K562 (cell line): Measurements from ENCODE around the gene NSMCE1. TPM values are rescaled to one million over a fixed set of nuclear protein-coding genes. Genes with fewer than 3 reads are reported as not detected.

Source experiments
- CEBPG ChIP-seq, 3 experiments: fragments of 200-800 bp in 1 of 3; sonication (Bioruptor generic) in 1 of 3; sonication (generic) in 1 of 3; formaldehyde crosslinking in 1 of 3; IDR thresholded peaks in 2 of 3; conservative IDR thresholded peaks in 1 of 3; 2 replicates each; pipeline versions ENCODE4 v1.6.1 to v1.8.0; 2016 to 2022; ENCODE audit warnings: missing compliant biosample characterization in 2 of 3, missing genetic modification characterization in 2 of 3, mild to moderate bottlenecking in 1 of 3, missing genetic modification reagents in 1 of 3
- ELF1 ChIP-seq: fragments of 200-800 bp; sonication (Bioruptor generic); IDR thresholded peaks from 2 replicates; pipeline ENCODE4 v1.6.1; 2016; ENCODE audit warnings: missing genetic modification characterization, missing compliant biosample characterization
- ETV6 ChIP-seq, 3 experiments: fragments of 150-350 bp in 1 of 3; sonication (generic) in 1 of 3; formaldehyde crosslinking in 1 of 3; IDR thresholded peaks; 2 replicates each; pipeline versions ENCODE4 v1.6.1 to v1.8.0; 2014 to 2022; ENCODE audit warnings: borderline replicate concordance in 2 of 3, low read depth in 2 of 3, antibody characterized with exemption in 1 of 3, low read length in 1 of 3, mild to moderate bottlenecking in 1 of 3, missing genetic modification reagents in 1 of 3
- HNRNPK ChIP-seq: fragments of 200-400 bp; formaldehyde crosslinking; IDR thresholded peaks from one replicate; pipeline ENCODE4 v1.6.1; 2018; ENCODE audit warnings: mild to moderate bottlenecking, low read depth, low read length; ENCODE audit not compliant: poor library complexity, severe bottlenecking
- MIER1 ChIP-seq: fragments of 450-650 bp; IDR thresholded peaks from 2 replicates; pipeline ENCODE4 v1.6.1; 2016; ENCODE audit warnings: antibody characterized with exemption, mild to moderate bottlenecking, low read depth
- PCBP1 ChIP-seq: fragments of 200-400 bp; formaldehyde crosslinking; IDR thresholded peaks from 2 replicates; pipeline ENCODE4 v1.6.1; 2018; ENCODE audit warnings: mild to moderate bottlenecking, low read depth, low read length; ENCODE audit not compliant: poor library complexity, severe bottlenecking
- POLR2AphosphoS2 ChIP-seq: IDR thresholded peaks from 2 replicates; pipeline ENCODE4 v1.6.1; 2012; ENCODE audit warnings: low read length, improper control_type of control experiment
- TAF1 ChIP-seq: IDR thresholded peaks from 2 replicates; pipeline ENCODE4 v1.6.1; 2011; ENCODE audit warnings: mild to moderate bottlenecking, low read length, moderate library complexity; ENCODE audit not compliant: insufficient read depth, control insufficient read depth, severe bottlenecking; ENCODE audit errors: extremely low read depth
- TEAD4 ChIP-seq, 2 experiments: sonication (generic) in 1 of 2; formaldehyde crosslinking in 1 of 2; IDR thresholded peaks; 2 replicates each; pipeline versions ENCODE4 v1.6.1 to v1.8.0; 2012 to 2022; ENCODE audit warnings: borderline replicate concordance in 1 of 2, inconsistent platforms in 1 of 2, low read length in 1 of 2, mild to moderate bottlenecking in 1 of 2, missing genetic modification reagents in 1 of 2
- polyA plus RNA-seq, 8 experiments: library from polyadenylated mRNA; depleted of rRNA in 4 of 8; stranded (reverse) in 5 of 8; unstranded in 3 of 8; fragments of >200 nt; fragmentation: Nextera tagmentation in 2 of 8; fragmentation: Illumina TruSeq in 1 of 8; extraction: Ambion mirVana in 2 of 8; extraction: Trizol in 1 of 8; gene quantifications; 2 replicates each; pipeline versions ENCODE4 v1.2.1 to v1.2.3, GENCODE V29; 2011 to 2014; ENCODE audit warnings: inconsistent platforms in 1 of 8, missing spikeins in 1 of 8
- total RNA-seq, 7 experiments: library from RNA; depleted of rRNA in 6 of 7; stranded (reverse); fragments of >200 nt in 6 of 7; fragmentation: Illumina TruSeq in 2 of 7; extraction: Trizol in 2 of 7; gene quantifications; 2 replicates each; pipeline versions ENCODE4 v1.2.1 to v1.2.3, GENCODE V29; 2011 to 2021; ENCODE audit warnings: low replicate concordance in 1 of 7

Gene NSMCE1
- total and polyA plus RNA-seq, 9 of the 15 experiments (the other 6 are each of a cell fraction or from before 2014, with no cell fraction given) = 52.1 to 163 (median 61.5) TPM

DNA sequence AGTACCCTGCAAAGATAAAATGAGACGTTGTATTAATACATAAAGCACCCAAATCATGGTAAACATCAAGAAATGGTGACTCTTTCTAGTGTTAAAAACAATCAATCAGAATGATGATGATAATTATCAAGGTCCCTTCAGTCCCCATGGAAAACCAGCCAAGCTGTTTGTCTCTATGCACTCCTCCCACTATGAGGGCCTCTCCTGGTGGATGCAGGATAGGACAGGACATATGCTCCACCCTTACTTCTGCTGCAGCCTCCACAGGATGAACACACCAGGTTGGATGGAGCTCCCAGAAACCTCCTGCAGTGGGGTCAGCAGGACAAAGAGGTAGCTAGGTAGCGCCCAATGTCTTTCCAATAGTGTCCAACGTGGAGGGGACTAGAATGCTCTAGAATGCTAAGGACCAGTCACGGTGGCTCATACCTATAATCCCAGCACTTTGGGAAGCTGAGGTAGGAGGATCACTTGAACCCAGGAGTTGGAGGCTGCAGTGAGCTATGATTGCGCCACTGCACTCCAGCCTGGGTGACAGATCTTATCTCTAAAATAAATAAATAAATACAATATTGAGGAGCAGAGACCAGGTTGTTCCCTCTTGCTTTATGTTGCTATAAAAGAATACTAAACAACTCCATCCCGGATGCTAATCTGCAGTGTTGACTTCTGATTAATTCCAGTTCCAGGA lies 75.1 kb downstream of the NSMCE1 start (continued):
- TF ChIP-seq ETV6 (IDR thresholded peaks at IDR 0.05; ENCODE audit: borderline replicate concordance in 1 of 2, low read depth in 2 of 2, low read length in 1 of 2) (no peak), ETV6 (CRISPR knock-in tag; IDR thresholded peaks at IDR 0.05; ENCODE audit: borderline replicate concordance) (no peak), HNRNPK (no peak), MIER1 (no peak), TAF1 (no peak), CEBPG (CRISPR knock-in tag; IDR thresholded peaks at IDR 0.05) (no peak), CEBPG (tag; conservative IDR thresholded peaks at IDR 0.05 in 1 of 2, IDR thresholded peaks at IDR 0.05 in 1 of 2) (peak in 1 of 2 experiments; percentile 56; a peak in 3 of 4 replicates), PCBP1 (no peak), POLR2AphosphoS2 (no peak), TEAD4 (IDR thresholded peaks at IDR 0.05; ENCODE audit: low read length) (no peak), TEAD4 (CRISPR knock-in tag; IDR thresholded peaks at IDR 0.05; ENCODE audit: borderline replicate concordance) (no peak), ELF1 (no peak)
